CD4-positive, alpha-beta T cell treated with Interleukin-10 for 1 hour (primary cell): ENCODE data around the gene GALNT17.

ENCODE experiments used
- DNase-seq: peaks from one replicate; pipeline ENCODE4 v3.0.0-alpha.2; 2020

GALNT17 gene

DNA sequence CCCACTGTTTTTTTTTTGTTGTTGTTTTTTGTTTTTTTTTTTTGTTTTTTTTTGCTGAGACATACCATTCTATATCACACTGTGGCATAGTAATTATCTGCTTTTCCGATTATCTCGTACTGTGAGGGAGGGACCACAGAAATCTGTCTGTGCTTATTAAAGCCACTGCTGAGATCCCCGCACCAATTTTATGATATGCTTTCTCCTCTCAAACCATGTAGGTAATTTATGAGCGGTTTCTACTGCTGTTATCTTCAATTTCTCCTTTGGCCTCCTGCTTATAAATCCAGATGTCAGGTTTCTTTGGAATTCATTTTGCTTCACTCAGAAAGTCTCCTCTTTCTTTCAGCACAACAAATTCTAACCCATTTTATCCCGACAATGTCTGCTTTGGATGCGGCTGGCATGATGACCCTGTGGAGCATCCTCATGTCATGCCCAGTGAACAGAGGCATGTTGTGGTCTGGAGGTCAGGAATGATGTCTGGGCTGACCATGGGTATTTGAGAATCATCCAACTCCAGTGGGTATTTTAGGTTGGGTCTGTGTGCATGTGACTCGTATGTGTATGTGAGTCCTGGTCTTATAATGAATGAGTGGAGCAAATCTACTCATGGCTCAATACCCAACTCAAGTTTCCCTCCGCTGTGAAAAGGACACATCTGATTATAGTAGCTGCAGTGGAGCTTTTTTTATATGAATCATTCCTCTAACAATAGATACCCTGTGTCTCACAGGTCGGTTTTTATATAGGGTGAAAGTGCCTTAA lies 213.4 kb downstream of the GALNT17 start:
- DNase-seq, result no peak

- no peak for DNase-seq
These were observed 217.1 kb downstream of the GALNT17 start for GRCh38 chr7:71348821-71349681.

- DNase-seq, result no peak
These were observed 217.9 kb downstream of the GALNT17 start for GRCh38 chr7:71349682-71350481.

DNA sequence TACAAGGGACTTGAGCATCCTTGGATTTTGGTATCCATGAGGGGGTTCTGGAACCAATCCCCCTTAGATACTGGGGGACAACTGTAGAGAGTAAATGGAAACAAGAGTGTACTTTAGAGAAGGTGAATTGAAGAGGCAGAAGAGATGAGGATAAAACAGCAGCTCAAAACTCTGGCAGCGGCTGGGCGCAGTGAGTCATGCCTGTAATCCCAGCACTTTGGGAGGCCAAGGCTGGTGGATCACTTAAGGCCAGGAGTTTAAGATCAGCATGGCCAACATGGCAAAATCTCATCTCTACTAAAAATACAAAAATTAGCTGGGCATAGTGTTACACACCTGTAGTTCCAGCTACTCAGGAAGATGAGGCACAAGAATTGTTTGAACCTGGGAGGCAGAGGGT lies 218.7 kb downstream of the GALNT17 start:
- DNase-seq, result no peak

DNA sequence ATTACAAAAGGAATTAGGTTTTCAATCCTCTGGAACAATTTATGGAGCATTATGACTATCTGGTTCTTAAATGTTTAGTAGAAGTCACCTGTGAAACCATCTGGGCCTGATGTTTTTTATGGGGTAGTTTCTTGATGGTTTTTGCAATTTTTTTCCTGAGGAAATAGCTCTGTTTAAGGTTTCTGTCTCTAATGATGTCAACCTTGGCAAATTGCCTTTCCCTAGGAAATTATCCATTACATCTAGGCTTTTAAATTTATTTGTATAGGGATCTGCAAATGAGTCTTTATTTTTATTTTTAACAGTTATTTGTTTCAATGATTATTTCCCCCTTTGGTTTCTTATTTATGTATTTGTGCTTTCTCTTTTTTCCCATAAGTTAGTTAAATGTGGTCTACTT lies 222.8 kb downstream of the GALNT17 start:
- DNase-seq, result no peak

- no peak for DNase-seq
These were observed 229.6 kb downstream of the GALNT17 start for GRCh38 chr7:71361451-71362032.

- DNase-seq, result no peak
These were observed 230.3 kb downstream of the GALNT17 start for GRCh38 chr7:71362240-71362639.

- no peak for DNase-seq
These were observed 231.3 kb downstream of the GALNT17 start for GRCh38 chr7:71363223-71363622.

DNA sequence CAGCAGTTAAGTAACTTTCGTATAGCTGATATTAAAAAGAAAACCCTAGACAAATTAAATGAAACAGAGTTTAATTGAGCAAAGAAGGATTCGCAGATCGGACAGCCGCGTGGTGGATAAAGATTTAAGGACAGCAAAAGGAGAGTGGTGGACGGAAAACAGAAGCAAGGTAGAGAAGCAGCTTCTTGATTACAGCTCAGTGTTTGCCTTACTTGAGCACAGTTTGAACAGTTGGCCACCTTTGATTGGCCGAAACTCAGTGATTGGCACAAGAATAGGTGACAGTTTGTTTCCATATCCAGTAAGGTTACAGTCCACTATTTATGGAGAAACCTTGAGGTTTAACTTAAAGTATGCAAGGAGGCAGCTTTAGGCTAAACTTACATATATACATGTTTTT lies 231.7 kb downstream of the GALNT17 start:
- no peak for DNase-seq

GRCh38 chr7:71364551-71364950 lies 232.6 kb downstream of the GALNT17 start:
- no peak for DNase-seq

GRCh38 chr7:71372991-71373390 lies 241.0 kb downstream of the GALNT17 start:
- no peak for DNase-seq

GRCh38 chr7:71377062-71377461 lies 245.1 kb downstream of the GALNT17 start:
- no peak for DNase-seq

DNA sequence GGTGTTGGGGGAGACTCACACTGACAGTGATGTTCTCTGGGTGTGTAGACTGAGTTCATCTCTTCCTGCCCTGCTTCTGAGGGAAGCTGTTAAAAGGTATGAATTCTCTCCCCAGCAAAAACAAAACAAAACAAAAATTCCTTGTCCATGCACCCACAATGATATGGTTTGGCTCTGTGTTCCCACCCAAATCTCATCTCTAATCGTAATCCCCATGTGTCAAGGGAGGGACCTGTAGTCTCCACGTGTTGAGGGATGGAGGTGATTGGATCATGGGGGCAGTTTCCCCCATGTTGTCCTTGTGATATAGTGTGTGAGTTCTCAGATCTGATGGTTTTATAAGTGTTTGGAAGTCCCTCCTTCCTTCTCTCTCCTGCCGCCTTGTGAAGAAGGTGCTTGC lies 245.5 kb downstream of the GALNT17 start:
- no peak for DNase-seq

DNA sequence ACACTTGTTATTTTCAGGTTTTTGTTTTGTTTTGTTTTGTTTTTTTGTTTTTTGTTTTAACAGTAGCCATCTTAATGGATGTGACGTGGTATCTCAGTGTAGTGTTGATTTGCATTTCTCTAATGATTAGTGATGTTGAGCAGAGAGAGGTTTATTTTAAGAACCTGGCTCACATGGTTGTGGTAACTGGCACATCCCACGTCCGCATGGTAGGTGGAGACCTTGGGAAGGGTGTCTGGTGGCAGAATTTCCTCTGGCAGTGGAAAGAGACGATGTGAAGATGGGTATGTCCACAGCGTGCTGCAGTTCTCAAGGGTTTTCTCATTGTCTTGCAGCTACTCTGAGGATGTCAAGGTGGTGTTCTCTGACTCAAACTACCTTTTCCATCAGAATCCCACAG lies 252.2 kb downstream of the GALNT17 start:
- DNase-seq, result no peak

DNA sequence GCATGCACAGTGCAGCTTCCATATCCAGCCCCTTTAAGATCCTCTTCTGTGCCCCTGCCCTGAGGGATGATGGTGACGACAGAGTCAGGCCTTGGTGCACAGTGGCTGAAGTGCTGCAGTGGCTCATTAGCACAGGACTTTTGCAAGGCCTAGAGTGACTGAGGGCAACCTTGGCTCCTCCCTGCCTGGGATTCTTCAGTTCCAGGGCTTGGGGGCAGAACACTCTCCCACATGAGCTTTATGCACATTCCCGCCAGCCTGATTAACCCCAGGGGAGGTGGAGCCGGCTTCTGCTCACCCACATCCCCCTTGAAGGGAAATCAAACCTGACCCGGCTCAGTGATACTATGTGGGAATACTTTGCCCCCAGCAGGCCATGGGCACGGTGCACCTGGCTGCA lies 253.4 kb downstream of the GALNT17 start:
- DNase-seq, result no peak

DNA sequence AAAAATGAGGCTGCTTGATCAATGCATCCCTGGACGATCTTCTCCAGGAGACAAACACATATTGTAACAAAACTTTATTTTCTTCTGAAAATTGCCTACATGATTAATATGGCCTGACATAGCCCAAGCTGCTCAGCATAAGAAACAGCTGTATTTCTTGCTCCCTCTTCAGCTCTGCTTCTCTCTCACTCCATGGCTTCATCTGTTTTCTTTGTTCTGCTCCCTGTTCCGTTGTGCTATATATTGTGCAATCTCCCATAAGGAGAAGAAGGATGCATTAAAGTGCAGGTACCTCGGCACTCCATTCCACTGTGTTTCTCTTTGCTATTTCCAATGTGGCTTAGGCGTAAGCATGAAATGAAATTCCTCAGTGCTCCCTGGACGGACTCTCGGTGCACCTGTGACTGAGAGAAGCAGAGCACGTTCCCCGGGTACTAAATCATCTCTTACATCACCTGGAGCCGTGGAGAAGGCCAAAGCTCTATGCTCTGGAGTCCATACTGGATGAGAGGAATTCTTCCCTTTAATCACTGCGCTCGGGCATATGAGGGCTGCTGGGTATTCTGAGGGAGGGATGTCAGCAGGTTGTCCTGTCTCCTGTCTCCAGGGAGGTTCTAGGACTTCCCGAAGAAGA lies 254.3 kb downstream of the GALNT17 start:
- no peak for DNase-seq

DNA sequence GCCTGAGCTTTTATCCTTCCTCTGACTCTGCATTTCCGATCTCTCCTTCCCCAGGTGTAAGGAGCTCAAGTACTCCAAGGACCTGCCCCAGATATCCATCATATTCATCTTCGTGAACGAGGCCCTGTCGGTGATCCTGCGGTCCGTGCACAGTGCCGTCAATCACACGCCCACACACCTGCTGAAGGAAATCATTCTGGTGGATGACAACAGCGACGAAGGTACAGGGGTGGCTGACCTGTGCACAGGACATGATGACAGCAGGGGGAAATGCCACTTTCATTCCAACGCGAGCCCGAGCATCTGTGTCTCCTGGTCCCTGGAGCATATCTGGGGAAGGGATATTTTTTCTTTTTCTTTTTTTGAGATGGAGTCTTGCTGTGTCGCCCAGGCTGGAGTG lies 256.2 kb downstream of the GALNT17 start:
- no peak for DNase-seq

DNA sequence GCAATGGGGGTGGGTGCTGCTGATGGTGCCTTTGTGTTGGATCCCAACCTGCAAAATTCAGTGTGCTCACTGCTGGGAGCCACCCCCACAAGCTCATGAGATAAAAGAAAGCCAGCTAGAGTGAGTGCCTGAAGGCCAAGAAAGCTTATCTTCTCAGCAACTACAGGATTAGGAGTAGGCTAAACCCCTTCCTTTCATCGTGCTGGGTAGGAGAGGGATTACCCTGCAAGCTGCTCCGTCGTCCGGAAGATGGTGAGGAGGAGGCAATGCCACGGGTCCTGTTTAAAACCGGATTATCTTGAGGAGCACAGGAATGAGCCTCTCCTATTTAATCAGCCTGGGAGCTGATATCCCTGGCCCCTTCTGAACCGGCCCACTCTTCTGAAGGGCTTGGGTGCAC lies 258.0 kb downstream of the GALNT17 start:
- DNase-seq, result no peak

GRCh38 chr7:71393661-71394060 lies 261.7 kb downstream of the GALNT17 start:
- no peak for DNase-seq

GRCh38 chr7:71402684-71403083 lies 270.7 kb downstream of the GALNT17 start:
- no peak for DNase-seq

- no peak for DNase-seq
These were observed 271.4 kb downstream of the GALNT17 start for GRCh38 chr7:71403202-71403946.
